ENCODE data around the gene RNF130.
A peak's percentile ranks its signal among the peaks of the same experiment; 100 is the strongest.

Gene RNF130

DNA sequence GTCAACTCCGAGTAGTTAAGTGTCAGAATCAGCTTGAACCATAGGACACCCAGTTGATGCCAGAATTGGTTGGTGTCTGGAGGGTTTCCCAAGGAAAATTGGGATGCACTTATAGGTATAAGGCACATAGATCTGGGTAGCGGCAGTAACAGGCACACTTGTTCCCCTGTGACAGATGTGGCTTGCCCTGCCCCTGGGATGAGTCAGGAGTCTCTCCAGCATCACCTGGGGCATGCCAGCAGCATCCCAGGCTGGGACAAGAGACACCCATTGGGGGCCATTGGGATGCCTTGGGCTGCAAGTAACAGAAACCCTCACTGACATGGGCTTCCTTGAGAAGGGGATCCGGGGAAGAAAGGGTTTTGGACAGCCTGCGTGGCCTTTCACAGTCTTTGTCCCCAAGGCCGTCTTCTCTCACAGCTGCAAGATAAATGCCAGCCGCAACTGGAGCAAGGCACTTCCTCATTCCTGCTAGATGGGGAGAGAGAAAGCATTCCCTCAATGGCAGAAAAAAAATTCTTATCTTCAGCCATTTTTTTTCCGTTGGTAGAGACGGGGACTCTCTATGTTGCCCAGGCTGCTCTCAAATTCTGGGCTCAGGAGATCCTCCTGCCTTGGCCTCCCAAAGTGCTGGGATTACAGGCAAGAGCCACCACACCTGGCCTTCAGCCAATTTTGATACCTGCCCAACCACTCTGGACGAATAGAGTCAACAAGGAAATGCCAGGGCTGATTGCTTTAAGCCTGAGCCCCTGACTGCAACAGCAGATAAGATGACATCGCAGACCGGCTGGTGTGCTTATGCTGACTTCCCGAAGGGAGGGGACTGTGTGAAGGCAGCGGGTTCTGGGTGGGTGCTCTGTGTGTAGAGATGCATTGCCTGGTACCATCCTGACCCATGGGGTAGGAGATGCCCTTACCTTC, 13.3 kb upstream of the RNF130 start:
- DNase-seq (ENCODE audit: low spot score), result no peak

DNA sequence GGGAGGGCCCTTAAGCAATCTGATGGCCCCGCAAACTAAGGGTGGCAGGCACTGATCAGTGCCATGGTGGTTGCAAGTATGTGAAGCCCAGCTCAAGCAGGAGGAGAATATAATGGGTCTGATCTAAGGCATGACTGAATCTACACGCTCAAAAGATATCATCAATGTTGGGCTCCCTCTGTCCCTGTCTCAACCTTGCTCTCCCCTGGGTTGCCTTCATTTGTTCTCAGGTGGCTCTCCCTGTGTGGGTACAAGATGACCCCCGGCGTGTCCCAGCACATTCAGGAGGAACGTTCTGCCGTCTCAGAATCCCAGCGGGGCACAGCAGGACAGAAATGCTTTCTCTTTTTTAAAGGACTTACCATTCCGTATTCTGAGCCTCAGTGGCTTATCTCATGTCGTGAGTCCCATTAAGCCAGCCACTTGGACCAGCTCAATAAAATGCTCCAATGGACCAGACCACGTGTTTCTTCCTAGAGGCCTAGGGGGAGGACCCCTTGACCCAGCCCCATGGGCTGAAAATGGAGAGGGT, 12.0 kb upstream of the RNF130 start:
- no peak for DNase-seq (ENCODE audit: low spot score)

- DNase-seq (ENCODE audit: low spot score), result peak; percentile 81
These were observed 11.3 kb upstream of the RNF130 start for GRCh38 chr5:180082633-180083420.

GRCh38 chr5:180081481-180081880, 9.9 kb upstream of the RNF130 start:
- no peak for DNase-seq (ENCODE audit: low spot score)

DNA sequence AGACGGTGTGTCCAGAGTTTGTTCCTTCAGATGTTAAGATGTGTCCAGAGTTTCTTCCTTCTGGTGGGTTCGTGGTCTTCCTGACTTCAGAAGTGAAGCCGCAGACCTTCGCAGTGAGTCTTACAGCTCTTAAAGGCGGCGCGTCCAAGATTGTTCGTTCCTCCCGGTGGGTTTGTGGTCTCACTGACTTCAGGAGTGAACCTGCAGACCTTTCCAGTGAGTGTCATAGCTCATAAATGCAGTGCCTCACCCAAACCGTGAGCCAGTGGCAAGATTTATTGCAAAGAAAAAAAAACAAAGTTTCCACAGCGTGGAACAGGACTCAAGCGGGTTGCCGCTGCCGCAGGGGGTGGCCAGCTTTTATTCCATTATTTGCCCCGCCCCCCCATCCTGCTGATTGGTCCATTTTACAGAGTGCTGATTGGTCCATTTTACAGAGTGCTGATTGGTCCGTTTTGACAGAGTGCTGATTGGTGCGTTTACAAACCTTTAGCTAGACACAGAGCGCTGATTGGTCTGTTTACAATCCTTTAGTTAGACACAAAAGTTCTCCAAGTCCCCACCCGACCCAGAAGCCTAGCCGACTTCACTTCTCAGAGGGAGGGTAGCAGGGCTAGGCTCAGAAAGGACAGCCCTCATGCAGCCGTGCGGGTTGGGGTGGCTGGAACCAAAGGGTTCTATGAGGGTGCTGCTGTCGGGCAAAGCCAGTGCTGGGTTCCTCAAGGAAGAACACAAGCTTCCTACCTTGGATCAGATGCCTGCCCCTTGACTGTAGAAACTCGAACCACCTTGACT, 9.1 kb upstream of the RNF130 start:
- DNase-seq (ENCODE audit: low spot score), result no peak

- DNase-seq (ENCODE audit: low spot score), result no peak
These were observed 8.3 kb upstream of the RNF130 start for GRCh38 chr5:180079702-180080466.

GRCh38 chr5:180078348-180078747, 6.8 kb upstream of the RNF130 start:
- DNase-seq (ENCODE audit: low spot score), result no peak

DNA sequence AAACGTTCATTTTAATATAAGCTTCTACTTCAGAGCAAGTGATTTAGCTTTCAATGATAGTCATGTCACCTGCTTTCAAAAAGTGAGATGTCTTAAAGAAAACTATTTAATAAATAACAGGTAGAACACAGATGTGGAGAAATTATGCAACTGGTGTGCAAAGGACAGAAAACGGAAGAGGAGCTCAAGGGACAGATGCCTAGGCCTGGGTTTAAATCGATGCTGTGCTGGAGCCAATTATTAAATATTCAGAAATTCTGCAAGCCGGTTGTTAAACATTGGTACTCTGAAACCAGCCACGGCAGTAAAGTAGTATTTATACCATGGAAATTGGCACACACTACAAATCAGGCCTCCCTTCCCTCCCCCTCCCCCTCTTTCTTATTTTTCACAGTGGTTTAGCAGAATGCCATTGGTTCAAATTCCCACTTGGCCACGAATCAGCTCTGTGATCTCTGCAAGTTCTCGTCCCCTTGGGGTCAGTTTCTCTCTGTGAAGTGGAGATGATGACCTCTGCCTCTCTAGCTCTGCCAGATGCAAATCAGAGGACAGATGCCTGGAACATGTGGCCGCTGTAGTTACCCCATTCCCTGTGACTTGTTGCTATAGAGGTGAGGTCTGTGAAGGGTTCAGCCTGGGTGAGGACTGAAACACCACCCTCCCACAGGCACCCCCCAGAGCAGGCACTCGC, 6.2 kb upstream of the RNF130 start:
- no peak for DNase-seq (ENCODE audit: low spot score)

DNA sequence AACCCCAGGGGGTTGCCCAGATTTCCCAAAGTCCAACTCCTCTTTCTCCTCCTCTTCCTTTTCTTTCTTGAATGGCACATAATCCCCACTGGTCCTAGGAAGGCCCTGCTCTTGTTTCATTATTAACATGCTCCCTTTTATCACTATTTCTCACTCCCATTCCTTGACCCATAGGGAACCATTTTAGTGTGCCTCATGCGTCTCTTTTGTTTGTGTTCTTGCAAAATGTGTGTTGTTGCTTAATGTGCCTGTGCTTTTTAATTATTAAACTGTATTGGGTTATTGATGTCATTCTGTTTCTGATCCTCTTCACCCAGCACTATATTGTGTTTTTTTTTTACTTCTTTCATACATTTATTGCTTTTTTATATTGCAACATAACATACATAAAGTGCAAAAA, 4.1 kb upstream of the RNF130 start:
- no peak for DNase-seq (ENCODE audit: low spot score)

GRCh38 chr5:180074462-180074861, 2.9 kb upstream of the RNF130 start:
- no peak for DNase-seq (ENCODE audit: low spot score)

- DNase-seq (ENCODE audit: low spot score), result no peak
These were observed 997 bp upstream of the RNF130 start for GRCh38 chr5:180072556-180072955.

DNA sequence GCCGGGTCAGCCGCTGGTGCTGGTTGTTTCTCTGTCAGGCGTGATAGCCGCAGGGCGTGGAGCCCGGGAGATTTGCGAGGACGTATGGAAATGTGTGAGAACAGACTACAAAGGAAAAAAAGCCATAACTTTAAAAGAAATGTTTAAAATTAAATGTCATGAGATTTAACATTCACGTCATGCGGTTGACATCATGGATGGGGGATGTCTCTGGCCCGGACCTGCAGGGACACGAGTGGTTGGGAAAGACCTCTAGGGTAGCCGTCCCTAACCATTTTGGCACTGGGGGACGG, 643 bp upstream of the RNF130 start:
- DNase-seq (ENCODE audit: low spot score), result no peak

DNA sequence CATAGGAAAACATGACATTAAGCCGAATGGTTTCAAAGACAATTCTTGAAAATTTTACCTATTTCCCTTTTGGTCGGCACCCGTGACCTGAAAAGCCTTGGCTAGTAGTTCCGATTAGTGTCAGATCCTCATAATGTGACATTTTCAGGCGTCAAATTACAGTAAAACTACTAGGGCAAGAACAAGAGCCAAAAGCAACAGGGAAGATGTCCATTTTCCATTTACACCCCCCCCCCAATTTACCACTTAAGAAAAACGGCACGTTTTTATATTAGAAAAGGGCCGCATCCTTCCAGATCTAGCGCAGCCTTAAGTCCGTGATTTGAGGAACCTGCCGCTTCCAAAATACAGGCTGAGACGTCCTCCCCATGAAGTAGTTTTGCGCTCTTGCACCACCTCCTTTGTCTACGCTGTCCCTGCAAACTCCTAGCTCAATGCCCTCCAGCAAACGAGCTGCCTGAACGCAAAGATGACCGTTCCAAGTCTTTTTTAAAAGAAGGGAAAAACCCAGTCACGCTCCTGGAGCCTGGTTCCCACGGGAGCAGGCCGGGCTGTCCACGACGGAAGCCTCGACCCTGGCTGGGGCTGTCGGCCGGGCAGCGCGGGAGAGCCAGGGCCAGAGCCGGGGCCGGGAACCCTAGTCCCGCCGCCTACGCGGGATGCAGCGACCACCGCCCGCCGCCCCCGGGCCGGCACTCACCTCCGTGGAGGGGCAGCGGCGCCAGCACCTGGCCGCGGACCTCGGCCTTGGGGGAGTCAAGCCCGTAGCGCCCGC, 616 bp downstream of the RNF130 start:
- DNase-seq (ENCODE audit: low spot score), result peak; percentile 77

DNA sequence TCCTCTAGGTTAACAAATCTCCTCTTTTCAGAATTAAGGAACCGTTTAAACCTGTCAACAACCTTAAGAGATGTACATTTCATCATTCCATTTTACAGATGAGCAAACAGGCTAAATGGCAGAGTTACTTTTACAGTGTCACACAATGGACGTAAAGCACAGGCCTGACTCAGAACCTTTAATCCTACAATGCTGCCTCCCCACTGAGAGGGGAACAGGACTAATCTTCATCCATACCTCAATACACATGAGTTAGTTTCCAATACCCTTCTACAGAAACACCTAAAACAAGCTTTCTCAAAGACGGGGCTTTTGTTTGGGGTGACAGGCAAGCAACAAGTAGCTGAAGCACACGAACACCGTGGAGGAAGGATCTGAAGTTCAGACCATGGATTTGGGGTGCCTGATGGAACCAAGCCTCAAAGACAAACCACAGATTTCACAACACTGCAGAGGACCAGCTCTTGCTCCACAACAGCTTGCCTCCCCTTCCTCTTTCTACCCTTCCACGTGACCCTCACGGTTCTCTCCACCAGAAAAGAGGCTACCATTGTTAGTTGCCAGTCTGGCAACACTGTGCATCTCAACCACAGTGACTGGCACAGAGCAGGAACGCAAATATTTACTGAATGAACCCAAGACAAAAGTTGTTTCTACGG, 1.8 kb downstream of the RNF130 start:
- no peak for DNase-seq (ENCODE audit: low spot score)

- no peak for DNase-seq (ENCODE audit: low spot score)
These were observed 3.0 kb downstream of the RNF130 start for GRCh38 chr5:180068519-180069090.

DNA sequence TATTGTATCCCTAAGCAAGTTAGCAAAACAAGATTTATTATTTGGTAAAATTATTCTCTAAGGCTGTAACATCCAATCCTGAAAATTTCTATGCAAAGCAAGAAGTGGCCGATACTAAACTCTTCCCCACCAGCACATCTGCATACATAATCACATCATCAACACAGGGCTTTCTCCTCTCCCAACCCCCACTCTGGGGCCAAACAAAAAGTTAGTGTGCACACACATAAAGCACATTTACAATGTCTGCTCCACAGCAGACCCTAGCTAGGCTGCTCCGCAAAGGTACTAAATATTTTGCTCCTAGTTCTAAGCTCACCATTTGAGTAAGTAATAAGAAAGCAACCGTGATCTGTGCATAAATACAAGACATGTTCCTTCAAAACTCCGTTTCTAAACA, 3.6 kb downstream of the RNF130 start:
- DNase-seq (ENCODE audit: low spot score), result no peak

DNA sequence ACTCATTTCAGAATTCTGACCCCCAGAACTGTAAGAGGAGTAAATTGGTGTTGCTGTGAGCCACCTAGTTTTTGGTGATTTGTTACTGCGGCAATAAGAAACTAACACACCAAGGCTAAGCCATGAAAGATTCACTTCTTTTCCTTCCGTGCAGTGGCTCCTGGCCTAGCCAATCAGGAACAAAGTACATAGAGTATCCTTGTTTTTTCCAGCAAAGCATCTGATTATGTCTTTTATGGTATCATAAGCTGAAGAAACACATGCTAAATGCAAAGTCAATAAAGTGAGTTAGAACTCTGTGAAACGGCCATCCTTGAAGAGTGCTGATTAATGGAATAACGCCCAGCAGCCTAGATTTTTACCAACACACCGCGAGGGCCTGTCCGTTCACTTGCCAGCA, 11.4 kb downstream of the RNF130 start:
- DNase-seq (ENCODE audit: low spot score), result no peak

DNA sequence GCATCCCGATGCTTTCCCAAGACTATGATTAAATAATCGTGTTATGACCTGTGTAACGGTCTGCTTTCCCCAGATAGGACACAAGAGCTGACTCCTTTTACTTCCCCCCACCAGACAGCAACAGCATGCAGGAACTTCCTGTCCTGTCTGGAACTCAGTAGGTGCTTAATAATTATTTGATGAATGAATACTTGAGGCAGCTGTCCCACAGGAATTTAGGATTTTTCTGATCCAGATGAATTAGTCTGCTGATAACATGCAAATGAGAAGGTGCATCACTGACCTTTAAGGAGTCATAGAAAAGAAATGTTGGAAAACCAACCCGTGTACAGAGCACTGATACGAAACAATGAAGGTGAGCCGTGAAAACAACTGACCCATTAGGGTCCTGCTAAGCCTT, 12.2 kb downstream of the RNF130 start:
- no peak for DNase-seq (ENCODE audit: low spot score)

- DNase-seq (ENCODE audit: low spot score), result no peak
These were observed 15.4 kb downstream of the RNF130 start for GRCh38 chr5:180056153-180056552.
